Stimulated activated CD4-positive, alpha-beta T cell treated with anti-CD3 and anti-CD28 coated beads, TNF-alpha, amount 100 ng/mL, for 1 hour (primary cell): ENCODE data around the gene DAP.
"Not testable (repeated sequence)": the region's sequence is repeated elsewhere in the genome, so short reads cannot be mapped to it uniquely, and the experiment has no call there.

Experiments
- DNase-seq, 3 donors: peaks; one replicate each; pipeline ENCODE4 v3.0.0-alpha.2; 2020; ENCODE audit warnings: low read depth in 3 of 3, low spot score in 1 of 3

DAP gene

GRCh38 chr5:10735569-10736276, 25.3 kb downstream of the DAP start:
- no peak for DNase-seq

GRCh38 chr5:10734832-10735523, 26.1 kb downstream of the DAP start:
- no peak for DNase-seq

GRCh38 chr5:10734037-10734709, 26.9 kb downstream of the DAP start:
- DNase-seq: no peak

GRCh38 chr5:10733426-10733825, 27.6 kb downstream of the DAP start:
- DNase-seq: no peak

- no peak for DNase-seq
These were observed 29.1 kb downstream of the DAP start for GRCh38 chr5:10731913-10732312.

- no peak for DNase-seq
These were observed 31.0 kb downstream of the DAP start for GRCh38 chr5:10730043-10730351.

GRCh38 chr5:10729320-10730042, 31.6 kb downstream of the DAP start:
- DNase-seq: no peak

- DNase-seq: no peak
These were observed 32.4 kb downstream of the DAP start for GRCh38 chr5:10728679-10729078.

- DNase-seq: no peak
These were observed 33.2 kb downstream of the DAP start for GRCh38 chr5:10727861-10728260.

GRCh38 chr5:10726913-10727517, 34.0 kb downstream of the DAP start:
- DNase-seq: no peak

GRCh38 chr5:10726179-10726912, 34.7 kb downstream of the DAP start:
- no peak for DNase-seq

- no peak for DNase-seq
These were observed 35.4 kb downstream of the DAP start for GRCh38 chr5:10725636-10726035.

GRCh38 chr5:10724781-10725507, 36.1 kb downstream of the DAP start:
- DNase-seq: no peak

- DNase-seq: no peak
These were observed 37.5 kb downstream of the DAP start for GRCh38 chr5:10723514-10723913.

GRCh38 chr5:10720766-10721165, 40.3 kb downstream of the DAP start:
- not testable (repeated sequence) for DNase-seq

GRCh38 chr5:10719965-10720364, 41.1 kb downstream of the DAP start:
- no peak for DNase-seq

- not testable (repeated sequence) for DNase-seq
These were observed 42.4 kb downstream of the DAP start for GRCh38 chr5:10718617-10719016.

- DNase-seq: not testable (repeated sequence)
These were observed 44.2 kb downstream of the DAP start for GRCh38 chr5:10716825-10717224.

- DNase-seq: no peak
These were observed 45.3 kb downstream of the DAP start for GRCh38 chr5:10715605-10716290.
